HG03095 (cell line): Measurements from ENCODE around the gene DMKN.

Experiments used
- ATAC-seq: cut with Tn5 transposase; IDR thresholded peaks from one replicate; pipeline ENCODE4 v1.9.1; 2021; ENCODE audit warnings: moderate library complexity; ENCODE audit not compliant: unreplicated experiment

Gene DMKN

DNA sequence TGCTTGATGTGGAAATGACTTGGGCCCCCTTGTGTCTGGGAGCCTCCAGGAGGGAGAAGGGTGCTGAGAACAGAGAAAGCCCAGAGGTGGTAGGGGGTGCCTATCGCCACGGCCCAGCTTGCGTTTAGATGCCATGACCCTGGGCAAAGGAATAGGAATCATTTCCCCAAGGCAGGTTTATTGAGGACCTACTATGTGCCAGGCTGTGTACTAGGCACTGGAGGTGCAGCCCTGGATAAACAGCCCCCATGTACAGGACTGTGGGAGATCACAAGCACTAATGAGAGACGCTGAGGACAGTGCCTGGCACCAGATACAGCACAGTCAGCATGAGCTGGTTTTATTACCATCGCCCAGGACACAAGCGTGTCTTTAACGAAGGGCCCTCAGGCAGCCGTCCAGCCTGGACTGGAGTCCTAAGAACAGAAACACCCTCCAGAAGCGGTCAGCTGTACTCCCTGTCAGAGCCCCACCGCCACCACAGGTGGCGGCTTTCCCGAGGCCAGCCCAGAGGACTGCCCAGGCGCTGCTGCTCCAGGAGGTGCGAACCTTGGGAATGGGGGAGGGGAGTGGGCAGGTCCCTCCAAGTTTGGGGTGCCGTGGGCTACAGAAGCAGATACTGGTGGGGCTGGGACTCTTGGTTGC, 36.6 kb upstream of the DMKN start:
- ATAC-seq = no peak

DNA sequence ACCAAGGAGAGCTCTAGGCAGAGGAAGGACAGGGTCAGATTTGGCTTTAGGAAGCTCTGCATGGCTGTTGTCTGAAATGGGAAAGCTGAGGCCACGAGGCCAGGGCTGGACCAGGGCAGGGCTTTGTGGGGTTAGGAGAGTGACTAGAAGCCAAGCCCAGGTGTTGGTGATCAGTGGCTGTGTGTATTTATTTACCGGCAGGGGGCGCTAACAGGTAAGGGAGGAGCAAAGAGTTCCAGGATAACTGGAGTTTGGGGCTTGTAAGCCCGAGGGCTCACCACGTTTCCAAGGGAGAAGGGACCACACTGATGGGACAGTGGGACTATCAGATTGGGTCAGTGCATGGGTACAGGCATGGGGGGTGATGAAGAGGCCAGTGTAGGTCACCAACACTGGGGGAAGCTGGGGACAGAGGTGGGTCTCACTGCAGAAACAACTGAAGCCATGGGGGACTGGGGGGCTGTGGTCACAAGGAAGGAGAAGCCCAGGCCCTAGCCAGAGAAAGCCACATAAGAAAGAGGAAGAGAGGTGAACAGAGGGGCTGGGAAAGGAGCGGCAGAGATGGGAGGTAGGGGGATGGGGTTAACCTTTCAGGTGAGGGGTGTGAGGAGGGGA, 35.8 kb upstream of the DMKN start:
- no peak for ATAC-seq

DNA sequence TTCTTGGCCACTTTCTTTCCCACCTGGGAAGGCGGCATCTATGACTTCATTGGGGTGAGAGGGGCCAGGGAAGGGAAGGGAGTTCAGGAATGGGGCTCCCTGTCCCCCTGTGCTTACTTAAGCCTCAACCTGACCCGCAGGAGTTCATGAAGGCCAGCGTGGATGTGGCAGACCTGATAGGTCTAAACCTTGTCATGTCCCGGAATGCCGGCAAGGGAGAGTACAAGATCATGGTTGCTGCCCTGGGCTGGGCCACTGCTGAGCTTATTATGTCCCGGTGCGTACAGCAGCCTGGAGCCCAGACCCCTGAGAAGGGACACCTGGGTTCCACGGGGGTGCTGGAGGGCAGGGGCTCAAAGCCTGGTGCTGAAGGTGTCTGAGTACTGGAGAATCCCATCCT, 33.1 kb upstream of the DMKN start:
- no peak for ATAC-seq

DNA sequence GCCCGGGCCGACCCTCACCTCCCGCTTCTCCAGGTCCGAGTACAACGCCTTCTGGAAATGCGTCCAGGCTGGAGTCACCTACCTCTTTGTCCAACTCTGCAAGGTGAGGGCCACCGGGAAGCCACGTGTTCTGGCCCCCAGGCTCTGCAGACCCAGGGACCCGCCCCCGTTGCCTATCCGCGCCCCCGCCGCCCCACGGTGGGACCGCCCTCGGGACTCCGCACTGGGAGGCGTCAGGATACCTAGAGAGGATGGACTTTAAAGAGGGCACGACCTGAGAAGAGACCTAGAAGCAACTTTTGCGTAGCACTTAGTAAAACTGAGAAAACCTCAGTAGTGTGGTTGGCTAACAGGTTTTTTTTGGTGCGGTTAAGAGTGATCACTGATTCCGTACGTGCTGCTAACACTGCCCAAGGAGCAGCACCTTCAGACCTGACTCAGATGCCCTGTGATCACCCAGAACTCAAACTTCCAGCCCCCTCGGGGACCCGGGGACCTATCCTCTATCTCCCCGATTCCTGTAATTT, 32.5 kb upstream of the DMKN start:
- peak; percentile 29 for ATAC-seq

DNA sequence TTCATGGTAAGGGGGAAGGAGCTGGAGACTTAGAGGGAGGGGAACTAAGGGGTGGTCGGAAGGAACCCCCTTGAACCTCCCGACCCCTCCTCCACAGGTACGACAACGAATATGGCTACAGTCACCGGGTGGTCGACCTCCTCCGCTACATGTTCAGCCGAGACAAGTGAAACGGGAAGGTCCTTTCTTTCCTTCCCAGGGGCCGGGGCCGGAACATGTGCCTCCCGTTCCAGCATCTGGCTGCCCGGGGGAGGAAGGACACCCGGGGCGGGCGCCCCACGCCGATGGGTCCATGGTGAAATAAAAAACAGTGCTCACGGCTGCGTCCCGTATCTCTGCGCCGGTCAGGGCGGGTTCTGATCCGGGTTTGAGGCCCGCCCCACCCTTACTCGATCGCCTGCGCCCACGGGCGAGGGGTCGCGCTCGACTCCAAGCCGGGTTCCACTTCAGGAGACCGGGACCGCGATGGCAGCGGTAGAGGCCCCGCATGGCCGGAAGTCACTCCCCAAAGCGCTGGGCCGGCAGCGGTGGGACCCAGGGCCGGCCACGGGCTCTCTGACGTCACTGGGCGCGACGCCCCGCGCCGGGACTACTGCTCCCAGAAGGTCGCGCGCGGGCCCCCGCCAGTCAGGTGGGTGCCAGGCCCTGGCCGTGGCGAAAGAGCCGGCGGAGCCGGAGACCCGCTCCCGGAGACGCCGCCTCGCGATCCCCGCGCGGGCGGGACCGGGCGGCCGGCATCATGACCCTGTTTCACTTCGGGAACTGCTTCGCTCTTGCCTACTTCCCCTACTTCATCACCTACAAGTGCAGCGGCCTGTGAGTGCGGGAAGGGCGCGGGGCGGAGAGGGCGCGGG, 31.8 kb upstream of the DMKN start, which contains the start of gene TMEM147:
Gene TMEM147 (plus strand): TSS at position 626 of the 854 bp plus-strand sequence. CDS start 114 bp downstream, at position 740.
- ATAC-seq = peak; percentile 62

DNA sequence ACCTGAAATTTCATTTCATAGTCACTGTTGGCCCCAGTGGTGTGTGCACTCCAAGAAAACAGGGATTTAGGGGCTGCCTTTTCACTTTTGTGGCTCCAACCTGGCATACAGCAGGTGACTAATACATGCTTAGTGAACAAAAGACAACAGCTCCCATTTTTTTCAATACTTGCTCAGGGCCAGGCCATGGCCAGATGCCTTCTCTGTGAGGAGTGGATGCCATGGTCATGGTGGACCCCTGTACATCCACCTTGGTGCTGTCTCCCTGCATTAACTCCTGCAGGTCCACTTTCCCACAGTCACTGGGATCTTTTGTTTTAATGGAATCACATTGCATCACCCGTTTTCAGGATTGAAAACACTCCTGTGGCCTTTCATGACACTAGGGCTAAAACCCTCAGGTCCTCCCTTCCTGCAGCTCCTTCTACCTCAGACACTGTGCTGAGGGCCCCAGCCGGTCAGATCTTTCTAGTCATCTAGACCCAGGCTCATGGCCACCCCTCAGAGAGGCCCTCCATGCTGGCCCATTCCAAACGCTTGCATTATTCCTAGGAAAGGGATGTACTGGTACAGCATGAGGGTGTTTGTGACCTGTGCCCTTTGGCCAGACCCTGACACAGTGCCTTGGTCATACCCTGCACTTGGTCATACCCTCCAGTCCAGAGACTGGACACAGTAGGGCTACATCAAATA, 30.8 kb upstream of the DMKN start:
- ATAC-seq = no peak

DNA sequence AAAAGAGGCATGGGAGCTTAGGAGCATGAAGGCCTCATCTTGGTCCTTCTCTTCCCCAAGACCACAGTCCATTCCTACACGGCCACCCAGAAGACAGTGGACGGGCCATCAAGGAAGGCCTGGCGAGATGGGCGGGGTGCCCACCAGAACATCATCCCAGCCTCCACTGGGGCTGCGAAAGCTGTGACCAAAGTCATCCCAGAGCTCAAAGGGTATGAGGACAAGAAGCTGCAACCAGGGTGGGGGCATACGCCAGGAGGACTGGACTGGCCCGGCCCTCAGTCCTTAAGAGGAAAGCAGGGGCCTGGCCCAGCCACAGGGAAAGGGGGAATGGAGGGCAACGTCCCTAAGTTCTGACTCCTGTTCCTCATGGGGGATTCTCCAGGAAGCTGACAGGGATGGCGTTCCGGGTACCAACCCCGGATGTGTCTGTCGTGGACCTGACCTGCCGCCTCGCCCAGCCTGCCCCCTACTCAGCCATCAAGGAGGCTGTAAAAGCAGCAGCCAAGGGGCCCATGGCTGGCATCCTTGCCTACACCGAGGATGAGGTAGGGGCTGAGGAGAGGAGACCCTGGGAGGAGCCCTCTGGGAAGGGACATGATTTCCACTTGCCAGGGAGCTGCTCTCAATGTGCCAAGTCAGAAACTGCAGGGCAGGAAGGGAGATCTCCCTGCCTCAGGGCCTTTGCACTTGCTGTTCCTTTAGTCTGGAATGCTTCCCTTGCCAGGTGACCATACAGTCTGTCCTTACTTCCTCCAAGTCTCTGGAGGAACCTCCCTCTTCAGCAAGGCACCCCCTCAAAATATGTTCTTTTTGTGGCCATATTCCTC, 30.0 kb upstream of the DMKN start:
- no peak for ATAC-seq

DNA sequence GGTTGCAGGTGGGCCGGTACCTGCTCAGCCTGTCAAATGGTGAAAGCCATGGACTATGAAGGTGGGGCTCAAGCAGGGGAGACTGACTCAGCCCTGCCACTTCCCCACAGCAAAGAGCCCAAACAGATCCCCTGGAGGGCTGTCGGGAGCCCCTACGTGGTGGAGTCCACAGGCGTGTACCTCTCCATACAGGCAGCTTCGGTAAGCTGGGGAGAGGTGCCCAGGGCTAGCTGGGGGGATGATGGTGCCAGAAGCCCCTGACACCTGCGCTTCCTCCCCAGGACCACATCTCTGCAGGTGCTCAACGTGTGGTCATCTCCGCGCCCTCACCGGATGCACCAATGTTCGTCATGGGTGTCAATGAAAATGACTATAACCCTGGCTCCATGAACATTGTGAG, 28.8 kb upstream of the DMKN start:
- no peak for ATAC-seq

DNA sequence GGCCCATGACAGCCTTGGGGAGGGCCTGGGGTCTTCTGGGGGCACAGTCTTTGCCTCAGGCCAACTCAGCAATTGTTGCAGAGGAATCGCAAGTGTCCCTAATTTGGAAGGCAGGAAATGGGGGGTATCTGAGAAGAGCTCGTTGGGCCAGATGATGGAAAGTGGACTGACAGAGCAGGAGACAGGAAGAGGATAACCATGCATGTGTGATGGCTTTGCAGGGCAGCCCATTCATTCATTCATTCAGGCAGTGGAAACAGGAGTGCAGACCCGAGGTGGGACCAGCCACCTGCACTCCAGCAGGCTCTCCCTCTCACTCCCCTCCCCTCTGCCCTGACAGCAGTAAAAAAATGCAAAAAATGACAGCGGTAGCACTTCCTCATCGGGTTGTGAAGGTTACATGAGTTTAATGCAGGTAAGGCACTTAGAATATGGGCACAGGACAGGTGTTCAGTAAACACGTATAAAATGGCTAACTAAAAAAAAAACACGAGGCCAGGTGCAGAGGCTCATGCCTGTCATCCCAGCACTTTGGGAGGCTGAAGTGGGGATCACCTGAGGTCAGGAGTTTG, 27.0 kb upstream of the DMKN start:
- ATAC-seq = no peak

DNA sequence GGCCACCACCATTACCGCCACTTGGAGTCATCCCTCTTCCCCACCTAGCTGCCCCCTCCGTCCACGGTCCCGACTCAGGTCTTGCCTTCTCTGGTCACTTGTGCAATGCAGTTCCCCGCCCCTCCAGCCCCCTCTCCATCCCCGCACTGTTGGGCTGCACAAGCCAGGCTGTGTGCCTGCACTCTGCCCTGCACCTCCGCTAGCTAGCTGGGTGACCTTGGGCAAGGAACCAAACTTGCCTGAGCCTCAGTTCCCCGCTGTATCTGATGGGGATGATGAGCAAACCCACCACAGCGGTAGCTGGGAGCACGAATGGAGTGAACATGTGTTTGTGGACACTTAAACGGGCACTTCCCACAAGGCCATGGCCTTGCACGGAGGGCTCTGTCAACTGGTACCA, 26.4 kb upstream of the DMKN start:
- ATAC-seq = no peak

DNA sequence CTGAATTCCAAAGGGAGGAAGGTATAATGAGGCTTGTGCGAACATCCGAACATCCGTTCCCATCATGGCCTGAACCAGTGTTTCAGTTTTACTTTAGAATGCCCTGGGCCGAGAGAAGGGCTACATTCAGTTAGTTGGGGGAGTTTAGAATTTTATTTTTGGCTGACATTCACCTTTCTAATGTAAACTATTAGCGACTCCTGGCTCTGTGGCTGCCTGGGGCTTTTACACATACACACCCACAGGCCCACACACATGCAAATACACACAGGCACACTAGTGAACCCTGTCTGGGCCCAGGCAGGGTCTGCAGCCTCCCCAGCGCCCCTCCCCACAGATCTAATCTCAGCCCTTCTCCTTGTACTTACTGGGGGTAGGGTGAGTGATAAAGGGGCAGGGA, 25.9 kb upstream of the DMKN start:
- no peak for ATAC-seq

DNA sequence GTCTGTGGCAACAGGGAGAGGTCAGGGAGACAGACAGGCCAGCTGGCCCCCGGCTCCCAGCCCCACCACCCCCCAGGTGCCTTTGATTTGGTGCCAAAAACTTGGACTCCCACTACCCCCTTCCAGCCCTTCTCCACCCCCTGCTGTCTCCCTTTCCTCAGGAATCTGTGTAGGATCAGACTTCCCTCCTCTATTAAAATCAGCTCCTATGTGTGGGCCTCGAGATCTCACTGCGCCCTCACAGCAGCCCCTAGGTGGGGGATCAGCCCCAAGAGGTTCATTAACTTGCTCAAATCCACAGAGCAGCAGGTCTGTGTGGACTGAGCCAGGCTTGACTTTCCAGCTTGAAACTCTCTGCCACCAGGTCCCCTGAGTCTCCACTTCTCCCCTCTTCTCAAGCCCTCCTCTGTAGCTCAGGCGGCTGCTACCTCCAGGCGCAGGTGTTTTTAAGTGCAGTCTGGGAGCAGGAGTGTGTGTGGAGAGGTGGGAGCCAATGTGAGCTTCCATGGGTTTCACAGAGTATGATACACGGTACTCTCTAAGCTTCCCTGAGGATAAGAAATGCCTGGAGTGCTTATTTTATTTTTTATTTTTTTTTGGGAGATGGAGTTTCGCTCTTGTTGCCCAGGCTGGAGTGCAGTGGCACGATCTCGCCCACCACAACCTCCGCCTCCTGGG, 21.5 kb upstream of the DMKN start:
- ATAC-seq = no peak

DNA sequence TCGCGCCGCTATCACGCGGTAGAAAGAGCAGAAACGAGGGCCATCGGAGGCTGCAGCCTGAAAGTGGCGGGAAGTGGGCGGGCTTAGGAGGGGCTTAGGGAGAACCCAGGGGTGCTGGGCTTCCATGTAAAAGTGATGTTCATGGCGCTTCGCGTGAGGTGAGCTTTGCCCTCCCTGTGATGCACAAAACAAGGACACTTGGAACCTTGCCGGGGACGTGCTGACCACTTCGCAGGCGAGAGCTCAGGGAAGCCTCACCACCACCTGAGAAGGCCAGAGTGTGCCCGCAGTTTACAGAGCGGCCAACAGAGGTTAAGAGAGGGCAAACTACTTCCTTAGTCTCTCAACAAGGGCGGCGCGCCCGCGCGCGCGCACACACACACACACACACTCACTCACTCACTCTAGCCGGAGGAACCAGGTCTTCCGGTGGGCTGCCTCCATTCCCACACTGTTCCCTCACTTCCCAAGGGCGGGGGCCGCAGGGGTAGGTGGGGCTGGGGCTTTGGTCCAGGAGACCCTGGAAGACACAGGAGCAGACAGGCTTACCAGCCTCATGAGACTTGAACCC, 20.5 kb upstream of the DMKN start:
- no peak for ATAC-seq

DNA sequence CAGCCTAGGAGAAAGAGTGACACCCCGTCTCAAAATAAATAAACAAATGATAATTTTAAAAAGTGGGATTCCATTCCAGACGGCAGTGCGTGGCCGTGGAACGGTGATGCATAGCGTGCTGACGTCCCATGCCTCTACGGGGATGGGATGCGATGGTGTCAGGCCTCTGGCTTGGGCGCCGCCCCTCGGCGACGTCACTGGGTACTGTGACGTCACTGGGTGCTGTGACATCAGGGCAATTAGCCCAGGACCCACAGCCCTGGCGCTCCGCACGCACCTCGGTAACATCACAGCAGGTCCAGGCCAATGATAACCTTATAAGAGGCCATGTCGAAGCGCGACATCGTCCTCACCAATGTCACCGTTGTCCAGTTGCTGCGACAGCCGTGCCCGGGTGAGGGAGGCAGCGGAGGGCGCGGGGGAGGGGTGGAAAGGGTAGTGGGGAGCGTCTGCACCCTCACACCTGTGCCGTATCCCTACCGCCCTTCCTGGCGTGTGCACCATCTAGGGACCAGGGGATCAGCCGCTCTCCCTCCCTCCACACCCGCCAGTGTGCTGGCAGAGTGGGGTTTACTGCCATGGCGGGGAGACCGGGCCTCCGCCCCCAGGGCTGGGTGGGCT, 19.9 kb upstream of the DMKN start, which contains the start of gene GAPDHS:
Gene GAPDHS (plus strand): TSS at position 256 of the 621 bp plus-strand sequence. CDS start 72 bp downstream, at position 328.
- no peak for ATAC-seq

DNA sequence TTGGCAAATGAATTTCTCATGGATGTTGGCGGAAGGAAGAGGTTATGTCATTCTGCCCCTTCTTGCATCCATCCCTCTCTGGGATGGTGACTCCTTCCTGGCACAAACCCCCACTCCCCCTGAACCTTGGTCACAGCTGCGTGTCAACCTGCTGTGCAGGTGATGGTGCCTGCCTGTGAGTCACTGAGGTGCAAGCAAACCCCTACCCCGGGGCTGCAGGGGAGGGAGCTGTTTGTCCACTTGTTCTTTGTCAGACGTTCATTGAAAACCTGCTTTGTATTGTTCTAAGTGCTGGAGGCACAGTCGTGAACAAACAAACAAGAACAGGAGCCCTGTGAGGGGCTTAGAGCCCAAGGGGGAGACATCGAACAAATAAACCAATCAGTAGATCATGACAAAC, 17.8 kb upstream of the DMKN start:
- ATAC-seq = no peak

DNA sequence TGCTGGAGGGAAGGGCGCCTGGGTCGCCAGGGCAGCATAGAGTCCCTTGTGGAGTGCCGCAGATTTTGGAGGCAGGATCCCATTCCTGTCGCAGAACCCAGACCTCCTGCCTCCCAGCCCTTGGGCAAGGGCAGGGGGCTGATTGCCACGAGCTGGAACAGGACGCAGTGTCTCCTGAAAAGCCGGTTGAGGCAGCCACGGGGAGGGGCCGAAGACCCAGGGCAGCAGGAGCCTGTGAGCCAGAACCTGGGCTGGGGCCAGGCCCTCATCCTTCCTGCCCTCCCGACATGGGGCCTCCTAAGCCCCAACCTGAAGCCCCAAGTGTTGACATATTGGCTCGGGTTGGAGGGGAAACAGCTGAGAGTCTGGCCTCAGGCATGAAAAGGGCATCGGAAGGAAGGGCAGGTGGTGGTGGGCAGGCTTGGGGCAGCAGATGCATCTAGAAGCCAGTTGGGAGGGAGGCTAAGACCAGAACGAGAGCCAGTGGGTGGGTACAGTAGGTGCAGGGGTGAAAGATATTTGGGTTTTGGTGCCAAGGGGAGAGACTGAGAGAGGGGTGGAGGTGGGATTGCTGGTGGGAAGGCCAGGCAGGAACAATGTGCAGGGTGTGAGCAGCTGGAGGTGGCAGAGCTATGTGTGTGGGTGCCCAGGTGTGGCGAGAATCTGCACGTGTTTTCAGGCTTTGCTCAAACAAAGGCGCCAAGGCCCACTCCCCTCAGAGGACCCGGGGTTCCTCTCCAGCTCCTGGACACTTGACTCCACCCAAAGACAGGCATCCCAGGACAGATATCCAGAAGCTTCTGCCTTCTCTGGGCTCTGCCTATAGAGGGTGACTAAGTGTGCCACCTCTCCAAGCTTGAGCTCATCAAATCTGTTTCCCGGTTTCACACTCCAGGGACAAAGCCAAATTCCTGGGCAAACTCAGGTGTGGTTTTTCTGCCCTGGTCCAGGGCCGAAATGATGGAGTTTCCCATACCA, 16.1 kb upstream of the DMKN start:
- ATAC-seq = no peak
